ENCODE data around the gene SCAMP2. TPM values are rescaled to one million over a fixed set of nuclear protein-coding genes. Genes with fewer than 3 reads are reported as not detected.

Gene SCAMP2
- total RNA-seq, 1 experiment from 2014 or later, result 30.1 TPM

DNA sequence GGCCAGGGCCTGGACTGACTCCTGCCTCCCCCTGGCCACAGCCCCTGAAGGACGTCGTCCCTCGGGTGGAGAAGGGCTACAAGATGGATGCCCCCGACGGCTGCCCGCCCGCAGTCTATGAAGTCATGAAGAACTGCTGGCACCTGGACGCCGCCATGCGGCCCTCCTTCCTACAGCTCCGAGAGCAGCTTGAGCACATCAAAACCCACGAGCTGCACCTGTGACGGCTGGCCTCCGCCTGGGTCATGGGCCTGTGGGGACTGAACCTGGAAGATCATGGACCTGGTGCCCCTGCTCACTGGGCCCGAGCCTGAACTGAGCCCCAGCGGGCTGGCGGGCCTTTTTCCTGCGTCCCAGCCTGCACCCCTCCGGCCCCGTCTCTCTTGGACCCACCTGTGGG lies 70.9 kb downstream of the SCAMP2 start:
- Histone ChIP-seq H4K20me1 (ENCODE audit: low read length) (no peaks in the 10 kb centered on the region), H3F3A (ENCODE audit: low read length, unreplicated experiment) (no peaks in the 10 kb centered on the region), H3K4me1 (ENCODE audit: insufficient read depth, low read length) (no peaks in the 10 kb centered on the region), H3K9me3 (ENCODE audit: low read length) (no peaks in the 10 kb centered on the region), H3K4me3 (ENCODE audit: low read length) (no peak overlapping the region), H2AFZ (ENCODE audit: low read length) (no peak overlapping the region), H3K27ac (ENCODE audit: low read length) (no peak overlapping the region), H3K9me2 (replicated peaks; ENCODE audit: low read length) (no peaks in the 10 kb centered on the region), H3K79me2 (ENCODE audit: low read length) (no peaks in the 10 kb centered on the region), H3K27me3 (ENCODE audit: low read length) (no peaks in the 10 kb centered on the region), H3K36me3 (ENCODE audit: low read depth, low read length) (peaks cover 32% of the 10 kb centered on the region), H3K4me2 (ENCODE audit: low read length) (no peak overlapping the region), H3K9ac (ENCODE audit: low read length) (no peak overlapping the region)
- CTCF ChIA-PET, result no interaction called here
- no peak for DNase-seq
- no TSS peak for BruUV-seq (replicated peaks)
- POLR2A ChIA-PET (ENCODE audit: unreplicated experiment), result no interaction called here
- TF ChIP-seq EZH2phosphoT487 (IDR thresholded peaks at IDR 0.05; ENCODE audit: borderline replicate concordance, low read length) (no peak), EZH2 (IDR thresholded peaks at IDR 0.05; ENCODE audit: low read length, unreplicated experiment) (no peak)
- TF ChIP-seq, protein P1, sequence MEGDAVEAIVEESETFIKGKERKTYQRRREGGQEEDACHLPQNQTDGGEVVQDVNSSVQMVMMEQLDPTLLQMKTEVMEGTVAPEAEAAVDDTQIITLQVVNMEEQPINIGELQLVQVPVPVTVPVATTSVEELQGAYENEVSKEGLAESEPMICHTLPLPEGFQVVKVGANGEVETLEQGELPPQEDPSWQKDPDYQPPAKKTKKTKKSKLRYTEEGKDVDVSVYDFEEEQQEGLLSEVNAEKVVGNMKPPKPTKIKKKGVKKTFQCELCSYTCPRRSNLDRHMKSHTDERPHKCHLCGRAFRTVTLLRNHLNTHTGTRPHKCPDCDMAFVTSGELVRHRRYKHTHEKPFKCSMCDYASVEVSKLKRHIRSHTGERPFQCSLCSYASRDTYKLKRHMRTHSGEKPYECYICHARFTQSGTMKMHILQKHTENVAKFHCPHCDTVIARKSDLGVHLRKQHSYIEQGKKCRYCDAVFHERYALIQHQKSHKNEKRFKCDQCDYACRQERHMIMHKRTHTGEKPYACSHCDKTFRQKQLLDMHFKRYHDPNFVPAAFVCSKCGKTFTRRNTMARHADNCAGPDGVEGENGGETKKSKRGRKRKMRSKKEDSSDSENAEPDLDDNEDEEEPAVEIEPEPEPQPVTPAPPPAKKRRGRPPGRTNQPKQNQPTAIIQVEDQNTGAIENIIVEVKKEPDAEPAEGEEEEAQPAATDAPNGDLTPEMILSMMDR (conservative IDR thresholded peaks at IDR 0.05; ENCODE audit: low read depth, low read length), result no peak
- intact Hi-C loops (cut with micrococcal nuclease), result no loop called here
- no peak for ATAC-seq

DNA sequence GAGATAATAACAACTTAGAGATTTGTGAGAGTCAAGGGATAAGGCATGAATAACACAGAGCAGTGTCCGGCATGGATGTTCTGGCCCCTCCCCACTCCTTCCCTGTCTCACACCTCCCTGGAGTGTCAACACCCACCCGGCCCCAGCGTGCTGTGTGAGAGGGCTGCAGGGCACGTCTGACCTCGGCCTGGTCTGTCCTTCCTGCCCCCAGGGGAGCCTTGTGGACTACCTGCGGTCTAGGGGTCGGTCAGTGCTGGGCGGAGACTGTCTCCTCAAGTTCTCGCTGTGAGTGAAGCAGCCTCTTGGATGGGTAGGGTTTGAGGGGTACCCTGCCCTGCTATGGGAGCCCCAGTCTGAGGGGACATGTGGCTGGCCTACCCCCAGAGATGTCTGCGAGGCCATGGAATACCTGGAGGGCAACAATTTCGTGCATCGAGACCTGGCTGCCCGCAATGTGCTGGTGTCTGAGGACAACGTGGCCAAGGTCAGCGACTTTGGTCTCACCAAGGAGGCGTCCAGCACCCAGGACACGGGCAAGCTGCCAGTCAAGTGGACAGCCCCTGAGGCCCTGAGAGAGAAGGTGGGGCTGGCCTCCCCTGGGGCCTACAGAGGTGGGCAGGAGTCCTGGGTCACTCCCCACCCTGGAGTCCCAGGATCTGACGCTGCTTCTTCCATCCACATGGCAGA lies 71.7 kb downstream of the SCAMP2 start:
- Histone ChIP-seq H3K36me3 (ENCODE audit: low read depth, low read length) (peaks cover 32% of the 10 kb centered on the region), H3K4me2 (ENCODE audit: low read length) (no peak overlapping the region), H3K9ac (ENCODE audit: low read length) (no peak overlapping the region), H2AFZ (ENCODE audit: low read length) (no peak overlapping the region), H3K27me3 (ENCODE audit: low read length) (no peaks in the 10 kb centered on the region), H3K9me3 (ENCODE audit: low read length) (no peaks in the 10 kb centered on the region), H3K27ac (ENCODE audit: low read length) (no peak overlapping the region), H3K4me1 (ENCODE audit: insufficient read depth, low read length) (no peaks in the 10 kb centered on the region), H3F3A (ENCODE audit: low read length, unreplicated experiment) (no peaks in the 10 kb centered on the region), H3K9me2 (replicated peaks; ENCODE audit: low read length) (no peaks in the 10 kb centered on the region), H3K4me3 (ENCODE audit: low read length) (no peak overlapping the region), H3K79me2 (ENCODE audit: low read length) (no peaks in the 10 kb centered on the region), H4K20me1 (ENCODE audit: low read length) (no peaks in the 10 kb centered on the region)
- intact Hi-C loops (cut with micrococcal nuclease), result no loop called here
- no peak for DNase-seq
- no peak for TF ChIP-seq EZH2phosphoT487 (IDR thresholded peaks at IDR 0.05; ENCODE audit: borderline replicate concordance, low read length)
- TF ChIP-seq, protein P1 (conservative IDR thresholded peaks at IDR 0.05; ENCODE audit: low read depth, low read length), result no peak
- no peak for TF ChIP-seq EZH2 (IDR thresholded peaks at IDR 0.05; ENCODE audit: low read length, unreplicated experiment)
- no peak for ATAC-seq
- ChIA-PET POLR2A (ENCODE audit: unreplicated experiment) (no interaction called here), CTCF (no interaction called here)
- no TSS peak for BruUV-seq (replicated peaks)

DNA sequence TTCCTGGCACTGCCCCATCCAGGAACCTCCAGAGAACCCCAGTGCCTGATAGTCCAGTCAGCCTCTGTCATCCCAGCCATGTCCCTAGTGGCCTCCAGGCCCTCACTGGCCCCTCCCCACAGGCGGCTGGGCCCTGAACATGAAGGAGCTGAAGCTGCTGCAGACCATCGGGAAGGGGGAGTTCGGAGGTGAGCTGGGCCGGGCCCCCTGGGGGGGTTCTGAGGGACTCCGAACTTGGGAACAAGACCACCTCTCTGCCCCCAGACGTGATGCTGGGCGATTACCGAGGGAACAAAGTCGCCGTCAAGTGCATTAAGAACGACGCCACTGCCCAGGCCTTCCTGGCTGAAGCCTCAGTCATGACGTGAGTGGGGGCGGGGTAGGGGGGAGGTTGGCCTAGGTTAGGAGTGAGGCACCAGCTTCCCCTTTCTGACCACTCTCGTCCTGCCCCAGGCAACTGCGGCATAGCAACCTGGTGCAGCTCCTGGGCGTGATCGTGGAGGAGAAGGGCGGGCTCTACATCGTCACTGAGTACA lies 72.5 kb downstream of the SCAMP2 start:
- intact Hi-C loops (cut with micrococcal nuclease), result no loop called here

More for the DNA sequence above, 72.5 kb downstream of the SCAMP2 start:
- POLR2A ChIA-PET (ENCODE audit: unreplicated experiment), result no interaction called here
- no peak for ATAC-seq
- Histone ChIP-seq H3K4me2 (ENCODE audit: low read length) (no peak overlapping the region), H3K4me3 (ENCODE audit: low read length) (no peak overlapping the region), H3K4me1 (ENCODE audit: insufficient read depth, low read length) (no peaks in the 10 kb centered on the region), H3K27me3 (ENCODE audit: low read length) (no peaks in the 10 kb centered on the region), H3K36me3 (ENCODE audit: low read depth, low read length) (peaks cover 32% of the 10 kb centered on the region), H3K27ac (ENCODE audit: low read length) (no peak overlapping the region), H3K79me2 (ENCODE audit: low read length) (no peaks in the 10 kb centered on the region), H4K20me1 (ENCODE audit: low read length) (no peaks in the 10 kb centered on the region), H3K9ac (ENCODE audit: low read length) (no peak overlapping the region), H2AFZ (ENCODE audit: low read length) (no peak overlapping the region), H3K9me3 (ENCODE audit: low read length) (no peaks in the 10 kb centered on the region), H3F3A (ENCODE audit: low read length, unreplicated experiment) (no peaks in the 10 kb centered on the region), H3K9me2 (replicated peaks; ENCODE audit: low read length) (no peaks in the 10 kb centered on the region)
- DNase-seq, result no peak
- TF ChIP-seq, protein P1 (conservative IDR thresholded peaks at IDR 0.05; ENCODE audit: low read depth, low read length), result no peak
- TF ChIP-seq EZH2phosphoT487 (IDR thresholded peaks at IDR 0.05; ENCODE audit: borderline replicate concordance, low read length) (no peak), EZH2 (IDR thresholded peaks at IDR 0.05; ENCODE audit: low read length, unreplicated experiment) (no peak)
- CTCF ChIA-PET, result interaction anchor here (0.6 kb wide), 1 partner anchor 110 kb away, joined by 3 read pairs; no protein-coding TSS in a partner anchor
- BruUV-seq (replicated peaks), result no TSS peak
